Osteocyte (in vitro differentiated cells): Measurements from ENCODE around the gene ARID2. TPM values are rescaled to one million over a fixed set of nuclear protein-coding genes. Genes with fewer than 3 reads are reported as not detected.
A peak's percentile ranks its signal among the peaks of the same experiment; 100 is the strongest.

ENCODE experiments used
- DNase-seq: peaks from one replicate; pipeline ENCODE4 v3.0.0; 2021; ENCODE audit warnings: mixed read lengths; ENCODE audit not compliant: unreplicated experiment; ENCODE audit errors: extremely low spot score
- H3K27ac Mint-ChIP-seq: one replicate; pipeline ENCODE4 v1.8.0; 2021; ENCODE audit warnings: mild to moderate bottlenecking, mixed read lengths; ENCODE audit not compliant: unreplicated experiment
- H3K27me3 Mint-ChIP-seq: one replicate; pipeline ENCODE4 v1.8.0; 2021; ENCODE audit warnings: mixed read lengths; ENCODE audit not compliant: unreplicated experiment
- H3K36me3 Mint-ChIP-seq: one replicate; pipeline ENCODE4 v1.8.0; 2021; ENCODE audit warnings: mixed read lengths; ENCODE audit not compliant: unreplicated experiment
- H3K4me1 Mint-ChIP-seq: one replicate; pipeline ENCODE4 v1.8.0; 2021; ENCODE audit warnings: mixed read lengths; ENCODE audit not compliant: unreplicated experiment
- H3K4me3 Mint-ChIP-seq: one replicate; pipeline ENCODE4 v1.8.0; 2021; ENCODE audit warnings: mild to moderate bottlenecking, moderate library complexity, mixed read lengths; ENCODE audit not compliant: unreplicated experiment
- H3K9me3 Mint-ChIP-seq: one replicate; pipeline ENCODE4 v1.8.0; 2021; ENCODE audit warnings: mixed read lengths; ENCODE audit not compliant: unreplicated experiment
- CTCF ChIP-seq: fragments of 200-600 bp; sonication (generic); IDR thresholded peaks from 2 replicates; pipeline ENCODE4 v1.5.0; 2021; ENCODE audit warnings: antibody characterized with exemption, mild to moderate bottlenecking, moderate library complexity
- total RNA-seq: library from RNA; stranded (reverse); gene quantifications from 2 replicates; pipeline ENCODE4 v1.2.1, GENCODE V29; 2021

The ARID2 gene
- total RNA-seq, 1 donor from 2014 or later: 38.1 TPM

- Mint-ChIP-seq H3K27ac (no peak overlapping the region), H3K36me3 (peaks cover 28% of the 10 kb centered on the region), H3K27me3 (no peaks in the 10 kb centered on the region), H3K9me3 (no peaks in the 10 kb centered on the region), H3K4me1 (peaks cover 8% of the 10 kb centered on the region), H3K4me3 (no peak overlapping the region)
- TF ChIP-seq CTCF: no peak
- no peak for DNase-seq
These were observed 27.7 kb downstream of the ARID2 start for GRCh38 chr12:45757172-45757571.

- Mint-ChIP-seq H3K4me1 (peaks cover 11% of the 10 kb centered on the region), H3K27ac (no peak overlapping the region), H3K4me3 (no peak overlapping the region), H3K27me3 (no peaks in the 10 kb centered on the region), H3K36me3 (peaks cover 12% of the 10 kb centered on the region), H3K9me3 (no peaks in the 10 kb centered on the region)
- no peak for DNase-seq
- no peak for TF ChIP-seq CTCF
These were observed 30.8 kb downstream of the ARID2 start for GRCh38 chr12:45760333-45760732.

GRCh38 chr12:45762185-45763110 is 32.9 kb downstream of the ARID2 start:
- Mint-ChIP-seq H3K27me3 (no peaks in the 10 kb centered on the region), H3K27ac (no peak overlapping the region), H3K4me1 (peaks cover 9% of the 10 kb centered on the region), H3K4me3 (no peak overlapping the region), H3K36me3 (peaks cover 6% of the 10 kb centered on the region), H3K9me3 (no peaks in the 10 kb centered on the region)
- no peak for DNase-seq
- peak; percentile 72 for TF ChIP-seq CTCF

GRCh38 chr12:45763381-45763780 is 33.9 kb downstream of the ARID2 start:
- H3K27me3 Mint-ChIP-seq: no peaks in the 10 kb centered on the region

More at GRCh38 chr12:45763381-45763780, 33.9 kb downstream of the ARID2 start:
- Mint-ChIP-seq H3K4me3 (no peak overlapping the region), H3K9me3 (no peaks in the 10 kb centered on the region), H3K27ac (no peak overlapping the region), H3K4me1 (peaks cover 11% of the 10 kb centered on the region), H3K36me3 (peaks cover 6% of the 10 kb centered on the region)
- TF ChIP-seq CTCF: no peak
- DNase-seq: no peak
